ENCODE data around the gene LIN28B.

The LIN28B gene

GRCh38 chr6:104959026-104959858, 2.3 kb downstream of the LIN28B start:
- peak overlapping the region; percentile 96 for H3K4me3 ChIP-seq (ENCODE audit: low read depth, low read length)
- DNase-seq = no peak
- H3K9me3 ChIP-seq = no peaks in the 10 kb centered on the region
- no peaks in the 10 kb centered on the region for H3K27me3 ChIP-seq
- TF ChIP-seq, protein P1, sequence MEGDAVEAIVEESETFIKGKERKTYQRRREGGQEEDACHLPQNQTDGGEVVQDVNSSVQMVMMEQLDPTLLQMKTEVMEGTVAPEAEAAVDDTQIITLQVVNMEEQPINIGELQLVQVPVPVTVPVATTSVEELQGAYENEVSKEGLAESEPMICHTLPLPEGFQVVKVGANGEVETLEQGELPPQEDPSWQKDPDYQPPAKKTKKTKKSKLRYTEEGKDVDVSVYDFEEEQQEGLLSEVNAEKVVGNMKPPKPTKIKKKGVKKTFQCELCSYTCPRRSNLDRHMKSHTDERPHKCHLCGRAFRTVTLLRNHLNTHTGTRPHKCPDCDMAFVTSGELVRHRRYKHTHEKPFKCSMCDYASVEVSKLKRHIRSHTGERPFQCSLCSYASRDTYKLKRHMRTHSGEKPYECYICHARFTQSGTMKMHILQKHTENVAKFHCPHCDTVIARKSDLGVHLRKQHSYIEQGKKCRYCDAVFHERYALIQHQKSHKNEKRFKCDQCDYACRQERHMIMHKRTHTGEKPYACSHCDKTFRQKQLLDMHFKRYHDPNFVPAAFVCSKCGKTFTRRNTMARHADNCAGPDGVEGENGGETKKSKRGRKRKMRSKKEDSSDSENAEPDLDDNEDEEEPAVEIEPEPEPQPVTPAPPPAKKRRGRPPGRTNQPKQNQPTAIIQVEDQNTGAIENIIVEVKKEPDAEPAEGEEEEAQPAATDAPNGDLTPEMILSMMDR (IDR thresholded peaks at IDR 0.05; ENCODE audit: low read depth, low read length) = no peak
- peaks cover 27% of the 10 kb centered on the region for H3K36me3 ChIP-seq
- peaks cover 2% of the 10 kb centered on the region; the same call in 1 of the 2 replicates for H3K4me1 ChIP-seq

DNA sequence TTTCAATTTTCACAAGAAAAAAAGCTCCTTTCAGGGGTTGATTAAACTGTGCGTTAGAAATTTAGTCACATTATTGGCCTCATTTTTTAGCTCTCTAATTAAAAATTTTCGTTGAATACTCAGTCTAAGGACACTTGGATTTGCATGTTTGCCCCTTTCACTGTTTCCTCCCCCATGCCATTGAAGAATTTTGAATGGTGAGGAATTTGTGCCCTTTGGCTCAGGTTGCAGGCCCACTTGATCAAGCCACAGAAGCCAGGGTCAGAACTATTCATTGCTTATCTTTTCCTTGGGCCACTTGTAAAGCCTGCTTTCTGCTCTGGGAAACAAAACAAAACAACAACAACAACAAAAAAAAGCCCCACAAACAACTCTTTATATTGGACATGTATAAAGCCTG, 12.2 kb downstream of the LIN28B start:
- H3K4me3 ChIP-seq (ENCODE audit: low read depth, low read length) = no peak overlapping the region
- H3K36me3 ChIP-seq = peaks cover 6% of the 10 kb centered on the region
- no peaks in the 10 kb centered on the region for H3K27me3 ChIP-seq
- no peak for DNase-seq
- TF ChIP-seq, protein P1 (IDR thresholded peaks at IDR 0.05; ENCODE audit: low read depth, low read length) = no peak
- H3K9me3 ChIP-seq = no peaks in the 10 kb centered on the region
- peaks cover 13% of the 10 kb centered on the region for H3K4me1 ChIP-seq

- no peaks in the 10 kb centered on the region for H3K9me3 ChIP-seq
- H3K4me3 ChIP-seq (ENCODE audit: low read depth, low read length) = no peak overlapping the region
- DNase-seq = no peak
- no peaks in the 10 kb centered on the region for H3K27me3 ChIP-seq
- TF ChIP-seq, protein P1 (IDR thresholded peaks at IDR 0.05; ENCODE audit: low read depth, low read length) = no peak
- peaks cover 5% of the 10 kb centered on the region for H3K36me3 ChIP-seq
- H3K4me1 ChIP-seq = peaks cover 13% of the 10 kb centered on the region
These were observed 13.1 kb downstream of the LIN28B start for GRCh38 chr6:104969785-104970581.

DNA sequence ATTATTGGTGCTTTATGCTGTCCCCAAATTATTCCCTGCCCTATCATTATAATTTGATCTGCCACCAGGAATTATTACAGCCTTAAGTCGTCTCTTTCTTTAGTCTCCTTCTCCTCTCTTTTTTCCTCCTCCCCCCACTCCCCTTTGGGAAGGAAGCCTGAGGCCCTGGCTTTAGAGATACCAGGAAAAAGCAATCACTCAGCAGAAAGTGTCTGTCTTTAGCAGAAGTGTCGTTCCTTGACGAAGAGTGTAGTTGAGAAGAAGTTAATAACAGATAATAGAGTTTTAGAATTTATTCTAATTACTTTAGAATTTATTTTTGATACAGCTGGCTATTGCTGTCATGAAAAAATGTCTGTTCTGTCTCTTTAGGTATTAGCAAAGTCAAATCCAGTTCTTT, 16.5 kb downstream of the LIN28B start:
- no peak overlapping the region for H3K4me3 ChIP-seq (ENCODE audit: low read depth, low read length)
- H3K9me3 ChIP-seq = no peaks in the 10 kb centered on the region
- peaks cover 13% of the 10 kb centered on the region for H3K4me1 ChIP-seq
- no peak for DNase-seq
- H3K36me3 ChIP-seq = peaks cover 10% of the 10 kb centered on the region
- TF ChIP-seq, protein P1 (IDR thresholded peaks at IDR 0.05; ENCODE audit: low read depth, low read length) = no peak
- no peaks in the 10 kb centered on the region for H3K27me3 ChIP-seq

DNA sequence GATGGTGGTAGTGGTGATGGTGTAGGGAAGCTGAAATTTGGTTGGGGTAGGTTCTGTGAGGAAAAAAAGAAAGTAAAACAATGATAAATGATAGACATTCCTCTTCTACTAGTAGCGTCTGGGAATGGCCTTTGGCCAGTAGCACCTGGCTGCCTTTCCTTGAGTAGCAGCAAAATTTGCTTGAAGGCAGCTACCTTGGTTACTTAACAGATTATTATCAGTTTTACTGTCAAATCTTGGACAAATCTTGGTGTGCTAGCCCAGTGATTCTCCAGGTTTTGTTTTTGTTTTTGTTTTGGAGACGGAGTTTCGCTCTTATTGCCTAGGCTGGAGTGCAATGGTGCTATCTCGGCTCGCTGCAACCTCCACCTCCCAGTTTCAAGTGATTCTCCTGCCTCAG, 26.4 kb downstream of the LIN28B start:
- H3K27me3 ChIP-seq = no peaks in the 10 kb centered on the region
- peaks cover 8% of the 10 kb centered on the region for H3K36me3 ChIP-seq
- DNase-seq = no peak
- no peaks in the 10 kb centered on the region; the same call in 1 of the 2 replicates for H3K4me1 ChIP-seq
- TF ChIP-seq, protein P1 (IDR thresholded peaks at IDR 0.05; ENCODE audit: low read depth, low read length) = no peak
- no peaks in the 10 kb centered on the region for H3K9me3 ChIP-seq
- no peak overlapping the region for H3K4me3 ChIP-seq (ENCODE audit: low read depth, low read length)

All from BE2C (cell line).